Neural progenitor cell (in vitro differentiated cells): ENCODE data around the gene GPR12. TPM values are rescaled to one million over a fixed set of nuclear protein-coding genes. Genes with fewer than 3 reads are reported as not detected.

Experiments used
- DNase-seq: peaks from one replicate; pipeline ENCODE4 v3.0.0-alpha.2; 2016; ENCODE audit warnings: low spot score
- H2AFZ ChIP-seq: fragments of 200-600 bp; sonication (generic); replicated peaks from 2 replicates; pipeline ENCODE4 v1.6.1; 2016; ENCODE audit warnings: antibody characterized with exemption
- H3F3A ChIP-seq: fragments of 200-600 bp; sonication (generic); 2 replicates; pipeline ENCODE4 v1.6.1; 2016; ENCODE audit warnings: antibody characterized with exemption, low read depth
- H3K27ac ChIP-seq: fragments of 200-600 bp; sonication (generic); 2 replicates; pipeline ENCODE4 v1.5.1; 2016; ENCODE audit warnings: mild to moderate bottlenecking
- H3K27me3 ChIP-seq: fragments of 200-600 bp; sonication (generic); 2 replicates; pipeline ENCODE4 v1.6.1; 2016; ENCODE audit warnings: mild to moderate bottlenecking, moderate library complexity
- H3K36me3 ChIP-seq: fragments of 200-600 bp; sonication (generic); 2 replicates; pipeline ENCODE4 v1.5.1; 2016
- H3K4me1 ChIP-seq: fragments of 200-600 bp; sonication (generic); 2 replicates; pipeline ENCODE4 v1.6.1; 2016; ENCODE audit warnings: mixed run types
- H3K4me2 ChIP-seq: fragments of 200-600 bp; sonication (generic); 2 replicates; pipeline ENCODE4 v1.6.1; 2016
- H3K4me3 ChIP-seq: fragments of 200-600 bp; sonication (generic); 2 replicates; pipeline ENCODE4 v1.5.1; 2016
- H3K79me2 ChIP-seq: fragments of 200-600 bp; sonication (generic); 2 replicates; pipeline ENCODE4 v1.6.1; 2016; ENCODE audit warnings: low read depth
- H3K9ac ChIP-seq: fragments of 200-600 bp; sonication (generic); 2 replicates; pipeline ENCODE4 v1.6.1; 2016
- H3K9me3 ChIP-seq: fragments of 200-600 bp; sonication (generic); 2 replicates; pipeline ENCODE4 v1.5.1; 2016; ENCODE audit warnings: low read depth
- H4K20me1 ChIP-seq: fragments of 200-600 bp; sonication (generic); 2 replicates; pipeline ENCODE4 v1.6.1; 2016; ENCODE audit warnings: low read depth
- H3K27ac Mint-ChIP-seq: 3 replicates; pipeline ENCODE4 v1.8.0; 2021; ENCODE audit warnings: mixed read lengths
- H3K27me3 Mint-ChIP-seq: 2 replicates; pipeline ENCODE4 v1.8.0; 2022; ENCODE audit warnings: low read depth, mild to moderate bottlenecking, inconsistent platforms, moderate library complexity, mixed read lengths; ENCODE audit not compliant: insufficient read depth
- H3K36me3 Mint-ChIP-seq: 3 replicates; pipeline ENCODE4 v1.8.0; 2021; ENCODE audit warnings: mixed read lengths
- H3K4me1 Mint-ChIP-seq: 3 replicates; pipeline ENCODE4 v1.8.0; 2021; ENCODE audit warnings: mixed read lengths
- H3K4me3 Mint-ChIP-seq: 3 replicates; pipeline ENCODE4 v1.8.0; 2021; ENCODE audit warnings: mild to moderate bottlenecking, moderate library complexity, mixed read lengths
- H3K9me3 Mint-ChIP-seq: 3 replicates; pipeline ENCODE4 v1.8.0; 2020; ENCODE audit warnings: mixed read lengths
- CTCF ChIP-seq: fragments of 200-600 bp; sonication (generic); IDR thresholded peaks from 2 replicates; pipeline ENCODE4 v1.5.1; 2017; ENCODE audit warnings: antibody characterized with exemption, mild to moderate bottlenecking
- EZH2 ChIP-seq: fragments of 200-600 bp; sonication (generic); IDR thresholded peaks from 2 replicates; pipeline ENCODE4 v1.6.1; 2017; ENCODE audit warnings: antibody characterized with exemption, mild to moderate bottlenecking, moderate library complexity
- EZH2phosphoT487 ChIP-seq: fragments of 200-600 bp; sonication (generic); IDR thresholded peaks from 2 replicates; pipeline ENCODE4 v1.6.1; 2017; ENCODE audit warnings: antibody characterized with exemption
- total RNA-seq: library from RNA; depleted of rRNA; stranded (reverse); fragments of >200 nt; gene quantifications from 2 replicates; pipeline ENCODE4 v1.2.3, GENCODE V29; 2015; ENCODE audit warnings: low replicate concordance

The GPR12 gene
- total RNA-seq, 1 donor from 2014 or later: not detected

GRCh38 chr13:26756961-26757360, 3.6 kb downstream of the GPR12 start:
- DNase-seq: no peak
- Histone ChIP-seq H4K20me1 (peaks cover 19% of the 10 kb centered on the region), H3K27ac (no peak overlapping the region), H2AFZ (no peak overlapping the region), H3K4me3 (no peak overlapping the region), H3K36me3 (no peaks in the 10 kb centered on the region), H3K27me3 (peaks cover 85% of the 10 kb centered on the region), H3K79me2 (no peaks in the 10 kb centered on the region), H3K4me2 (no peak overlapping the region), H3K9me3 (no peaks in the 10 kb centered on the region), H3K4me1 (peaks cover 9% of the 10 kb centered on the region), H3K9ac (no peak overlapping the region), H3F3A (no peaks in the 10 kb centered on the region)
- H3K36me3 Mint-ChIP-seq: no peaks in the 10 kb centered on the region
- peaks cover 10% of the 10 kb centered on the region for H3K9me3 Mint-ChIP-seq
- H3K27me3 Mint-ChIP-seq: peaks cover 47% of the 10 kb centered on the region
- H3K4me1 Mint-ChIP-seq: peaks cover 7% of the 10 kb centered on the region
- no peak for TF ChIP-seq EZH2phosphoT487
- TF ChIP-seq EZH2: no peak
- no peak for TF ChIP-seq CTCF
- H3K27ac Mint-ChIP-seq: no peak overlapping the region
- no peak overlapping the region for H3K4me3 Mint-ChIP-seq

GRCh38 chr13:26752671-26753070, 7.9 kb downstream of the GPR12 start:
- no peak overlapping the region for H3K4me2 ChIP-seq
- TF ChIP-seq EZH2phosphoT487 (no peak), CTCF (no peak), EZH2 (no peak)
- H3K9me3 Mint-ChIP-seq: no peaks in the 10 kb centered on the region
- H3K27ac ChIP-seq: no peak overlapping the region
- H3K9me3 ChIP-seq: no peaks in the 10 kb centered on the region
- no peaks in the 10 kb centered on the region for H3K4me1 ChIP-seq
- no peaks in the 10 kb centered on the region for H3K4me1 Mint-ChIP-seq
- no peak overlapping the region for H3K4me3 Mint-ChIP-seq
- H3K27ac Mint-ChIP-seq: no peak overlapping the region
- no peaks in the 10 kb centered on the region for H4K20me1 ChIP-seq
- no peak for DNase-seq
- H2AFZ ChIP-seq: no peak overlapping the region
- H3F3A ChIP-seq: no peaks in the 10 kb centered on the region
- no peak overlapping the region for H3K4me3 ChIP-seq
- H3K79me2 ChIP-seq: no peaks in the 10 kb centered on the region
- H3K27me3 ChIP-seq: peaks cover 51% of the 10 kb centered on the region
- H3K27me3 Mint-ChIP-seq: peaks cover 9% of the 10 kb centered on the region
- H3K36me3 ChIP-seq: no peaks in the 10 kb centered on the region
- no peak overlapping the region for H3K9ac ChIP-seq
- no peaks in the 10 kb centered on the region for H3K36me3 Mint-ChIP-seq

DNA sequence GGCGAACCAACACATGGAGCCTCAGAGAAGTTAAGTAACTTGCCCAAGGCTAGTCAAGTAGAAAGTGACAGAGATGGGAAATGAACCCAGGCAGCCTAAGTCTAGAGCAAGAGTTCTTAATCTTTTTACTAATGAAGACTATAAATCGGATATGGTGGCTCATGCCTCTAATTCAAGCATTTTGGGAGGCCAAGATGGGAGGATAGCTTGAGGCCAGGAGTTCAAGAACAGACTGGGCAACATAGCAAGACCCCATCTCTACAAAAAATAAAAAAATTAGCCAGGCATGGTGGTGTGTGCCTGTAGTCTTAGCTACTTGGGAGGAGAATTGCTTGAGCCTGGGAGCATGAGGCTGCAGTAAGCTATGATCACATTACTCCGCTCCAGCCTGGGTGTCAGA, 10.7 kb downstream of the GPR12 start:
- Histone ChIP-seq H3K4me2 (no peak overlapping the region), H3K9ac (no peak overlapping the region), H4K20me1 (no peaks in the 10 kb centered on the region), H3K27me3 (peaks cover 27% of the 10 kb centered on the region), H3K27ac (no peak overlapping the region), H3K4me3 (no peak overlapping the region), H3K4me1 (no peaks in the 10 kb centered on the region), H3K79me2 (no peaks in the 10 kb centered on the region), H3F3A (no peaks in the 10 kb centered on the region), H2AFZ (no peak overlapping the region), H3K36me3 (no peaks in the 10 kb centered on the region), H3K9me3 (no peaks in the 10 kb centered on the region)
- Mint-ChIP-seq H3K4me3 (no peak overlapping the region), H3K4me1 (peaks cover 4% of the 10 kb centered on the region), H3K27me3 (no peaks in the 10 kb centered on the region), H3K9me3 (no peaks in the 10 kb centered on the region), H3K27ac (no peak overlapping the region), H3K36me3 (no peaks in the 10 kb centered on the region)
- DNase-seq: no peak
- no peak for TF ChIP-seq EZH2

- no peaks in the 10 kb centered on the region for H3K9me3 Mint-ChIP-seq
- no peaks in the 10 kb centered on the region for H3K27me3 Mint-ChIP-seq
- peaks cover 10% of the 10 kb centered on the region for H3K4me1 Mint-ChIP-seq
- H3K4me3 ChIP-seq: no peak overlapping the region
- peaks cover 4% of the 10 kb centered on the region for H3K4me1 ChIP-seq
- no peak overlapping the region for H3K4me3 Mint-ChIP-seq
- no peak overlapping the region for H2AFZ ChIP-seq
- H3K9ac ChIP-seq: no peak overlapping the region
- peaks cover 27% of the 10 kb centered on the region for H3K27me3 ChIP-seq
- TF ChIP-seq CTCF: no peak
- no peak for TF ChIP-seq EZH2phosphoT487
- no peak for TF ChIP-seq EZH2
- DNase-seq: no peak
- no peaks in the 10 kb centered on the region for H3K79me2 ChIP-seq
- H3K36me3 ChIP-seq: no peaks in the 10 kb centered on the region
- H3K4me2 ChIP-seq: no peak overlapping the region
- no peaks in the 10 kb centered on the region for H3K9me3 ChIP-seq
- no peaks in the 10 kb centered on the region for H4K20me1 ChIP-seq
- H3K27ac Mint-ChIP-seq: no peak overlapping the region
- no peak overlapping the region for H3K27ac ChIP-seq
- H3F3A ChIP-seq: no peaks in the 10 kb centered on the region
- no peaks in the 10 kb centered on the region for H3K36me3 Mint-ChIP-seq
Observed at GRCh38 chr13:26749285-26749684, 11.3 kb downstream of the GPR12 start.
